GM18868 (cell line): ENCODE results near the gene NGEF.

Experiments used
- ATAC-seq: cut with Tn5 transposase; IDR thresholded peaks from one replicate; pipeline ENCODE4 v1.9.1; 2021; ENCODE audit warnings: mild to moderate bottlenecking, moderate library complexity; ENCODE audit not compliant: unreplicated experiment

NGEF gene

DNA sequence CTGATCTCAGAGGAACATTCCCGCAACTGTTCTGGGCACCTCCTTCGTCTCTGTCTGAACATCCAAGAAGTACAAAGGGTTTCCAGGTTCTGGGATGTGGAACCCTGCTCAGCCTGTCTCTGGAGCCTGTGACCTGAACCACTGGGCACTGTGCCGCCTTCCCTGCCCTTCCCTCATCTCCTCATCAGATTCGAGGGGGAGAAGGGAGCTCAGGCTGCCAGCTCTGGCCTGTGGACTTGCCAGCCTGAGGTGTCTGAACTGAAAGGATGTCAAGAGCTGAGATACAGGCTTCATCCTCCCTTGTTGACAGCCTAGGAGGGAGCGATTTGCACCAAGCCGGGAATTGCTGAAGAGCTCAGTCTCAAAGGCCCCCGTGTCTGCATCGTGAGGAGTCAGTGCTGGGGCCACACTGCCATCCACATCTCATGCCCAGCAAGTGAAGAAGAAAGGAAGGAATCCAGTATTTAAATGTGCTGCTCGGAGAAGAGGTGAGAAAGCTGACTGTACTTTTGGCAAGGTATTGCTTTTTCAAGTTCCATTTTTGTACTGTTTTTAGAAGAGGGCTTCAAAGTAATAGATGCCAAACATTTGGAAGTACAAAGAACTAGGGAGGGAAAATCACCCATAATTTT, 32.0 kb upstream of the NGEF start:
- no peak for ATAC-seq

DNA sequence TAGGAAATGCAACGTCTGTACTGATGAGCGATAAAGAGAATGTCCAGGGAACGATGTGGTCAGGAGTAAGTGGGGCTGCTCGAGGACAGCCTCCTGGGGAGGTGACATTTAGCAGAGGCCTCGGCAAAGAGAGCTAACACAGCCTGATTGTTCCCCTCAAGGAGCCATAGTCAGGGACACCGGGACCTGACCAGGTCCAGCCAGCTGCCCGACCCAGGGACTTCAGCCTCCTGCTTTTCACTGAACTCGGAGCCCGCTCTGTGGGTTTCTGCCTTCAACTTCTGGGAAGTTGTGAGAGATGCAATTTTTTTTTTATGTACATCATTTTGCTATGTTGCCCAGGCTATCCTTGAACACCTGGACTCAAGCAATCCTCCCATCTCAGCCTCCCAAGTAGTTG, 29.5 kb upstream of the NGEF start:
- no peak for ATAC-seq

GRCh38 chr2:233041722-233042323, 28.8 kb upstream of the NGEF start:
- no peak for ATAC-seq

DNA sequence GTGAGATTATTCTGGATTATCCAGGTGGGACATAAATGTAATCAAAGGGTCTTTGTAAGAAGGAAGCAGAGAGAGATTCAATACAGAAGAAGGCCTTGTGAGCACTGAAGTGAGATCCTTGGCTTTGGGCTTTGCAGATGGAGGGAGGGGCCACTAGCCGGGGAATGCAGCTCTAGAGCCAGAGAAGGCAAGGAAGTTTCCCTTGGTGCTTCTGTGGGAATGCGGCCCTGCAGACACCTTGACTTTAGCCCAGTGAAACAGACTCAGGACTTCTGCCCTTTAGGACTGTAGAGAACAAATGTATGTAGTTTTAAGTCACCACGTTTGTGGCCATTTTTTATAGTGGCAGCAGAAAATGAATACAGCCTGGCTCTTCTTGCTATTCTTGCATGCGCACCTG, 27.5 kb upstream of the NGEF start:
- ATAC-seq, result no peak

DNA sequence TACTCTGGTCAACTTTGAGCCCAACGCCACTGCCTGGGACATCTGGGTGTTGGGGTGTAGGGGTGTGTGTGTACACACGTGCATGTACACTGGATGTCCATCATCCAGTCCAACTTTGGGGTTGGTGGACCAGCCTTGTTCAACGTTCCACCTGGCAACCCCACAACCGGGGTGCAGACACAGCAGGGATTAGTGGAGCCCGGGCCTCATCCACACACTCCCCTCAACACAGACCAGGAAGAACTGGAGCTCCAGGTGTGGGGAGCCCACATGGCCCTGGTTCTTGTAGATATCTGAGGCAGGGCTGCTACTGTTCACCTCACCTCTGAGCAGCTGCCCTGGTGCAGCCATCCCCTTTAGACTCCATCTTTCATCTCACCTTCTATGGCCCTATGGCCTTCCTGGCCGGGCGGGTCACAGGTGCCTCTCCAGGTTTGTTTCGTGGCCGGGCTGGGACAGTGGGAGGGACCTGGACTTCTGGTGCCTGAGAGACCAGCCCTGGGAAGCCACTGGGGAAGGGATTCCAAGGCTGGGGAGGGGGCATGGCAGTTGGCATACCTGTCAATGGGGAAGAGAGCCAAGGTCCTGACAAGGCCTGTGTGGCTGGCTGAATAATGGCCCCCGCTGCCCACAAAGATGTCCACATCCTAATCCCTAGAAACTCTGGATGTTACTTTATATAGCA, 26.9 kb upstream of the NGEF start:
- ATAC-seq, result no peak

DNA sequence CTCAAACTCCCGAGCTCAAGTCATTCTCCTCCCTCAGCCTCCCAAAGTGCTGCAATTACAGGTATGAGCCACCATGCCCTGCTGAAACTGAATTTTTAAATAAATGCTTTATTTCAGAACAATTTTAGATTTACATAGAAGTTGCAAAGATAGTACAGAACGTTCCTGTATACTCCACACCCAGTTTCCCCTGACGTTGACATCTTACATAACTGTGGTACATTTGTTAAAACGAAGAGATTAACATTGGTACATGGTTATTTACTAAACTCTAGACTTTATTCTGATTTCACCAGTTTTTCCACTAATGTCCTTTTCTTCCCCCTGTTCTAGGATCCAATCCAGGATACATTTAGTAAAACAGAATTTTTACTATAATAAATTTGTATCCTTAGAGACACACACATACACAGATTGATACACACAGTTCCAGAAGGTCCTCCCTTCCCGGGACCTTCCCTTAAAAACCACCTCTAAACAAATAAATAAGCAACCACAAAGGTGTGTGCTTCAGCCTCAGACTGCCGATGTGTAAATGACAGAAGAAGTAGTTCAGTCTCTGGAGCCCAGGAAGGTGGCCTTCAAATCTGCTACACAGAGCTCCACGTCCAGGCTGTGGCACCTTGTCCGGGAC, 26.3 kb upstream of the NGEF start:
- ATAC-seq, result no peak

GRCh38 chr2:233037078-233037477, 24.0 kb upstream of the NGEF start:
- ATAC-seq, result no peak

DNA sequence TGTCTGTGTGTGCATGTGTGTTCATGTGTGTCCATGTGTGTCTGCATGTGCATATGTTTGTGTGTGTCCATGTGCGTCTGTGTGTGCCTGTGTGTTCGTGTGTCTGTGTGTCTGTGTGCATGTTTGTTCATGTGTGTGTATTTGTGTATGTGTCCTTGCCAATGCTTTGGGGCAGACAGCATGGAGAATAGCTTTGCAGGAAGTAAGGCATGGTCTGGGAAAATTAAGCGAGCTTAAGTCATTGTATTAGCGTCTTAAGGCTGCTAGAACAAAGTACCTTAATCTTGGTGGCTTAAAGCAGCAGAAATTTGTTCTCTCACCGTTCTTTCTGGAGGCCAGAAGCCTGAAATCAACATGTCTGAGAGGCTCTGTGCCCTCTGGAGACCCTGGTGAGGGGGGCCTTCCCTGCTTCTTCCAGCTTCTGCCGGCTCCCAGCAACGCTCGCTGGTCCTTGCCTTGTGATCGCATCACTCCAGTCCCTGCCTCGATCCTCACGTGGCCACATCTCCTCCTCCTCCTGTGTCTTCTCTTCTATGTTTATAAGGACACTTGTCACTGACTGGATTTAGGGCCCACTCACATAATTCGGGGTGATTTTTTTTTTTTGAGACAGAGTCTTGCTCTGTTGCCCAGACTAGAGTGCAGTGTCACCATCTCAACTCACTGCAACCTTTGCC, 23.2 kb upstream of the NGEF start:
- no peak for ATAC-seq

DNA sequence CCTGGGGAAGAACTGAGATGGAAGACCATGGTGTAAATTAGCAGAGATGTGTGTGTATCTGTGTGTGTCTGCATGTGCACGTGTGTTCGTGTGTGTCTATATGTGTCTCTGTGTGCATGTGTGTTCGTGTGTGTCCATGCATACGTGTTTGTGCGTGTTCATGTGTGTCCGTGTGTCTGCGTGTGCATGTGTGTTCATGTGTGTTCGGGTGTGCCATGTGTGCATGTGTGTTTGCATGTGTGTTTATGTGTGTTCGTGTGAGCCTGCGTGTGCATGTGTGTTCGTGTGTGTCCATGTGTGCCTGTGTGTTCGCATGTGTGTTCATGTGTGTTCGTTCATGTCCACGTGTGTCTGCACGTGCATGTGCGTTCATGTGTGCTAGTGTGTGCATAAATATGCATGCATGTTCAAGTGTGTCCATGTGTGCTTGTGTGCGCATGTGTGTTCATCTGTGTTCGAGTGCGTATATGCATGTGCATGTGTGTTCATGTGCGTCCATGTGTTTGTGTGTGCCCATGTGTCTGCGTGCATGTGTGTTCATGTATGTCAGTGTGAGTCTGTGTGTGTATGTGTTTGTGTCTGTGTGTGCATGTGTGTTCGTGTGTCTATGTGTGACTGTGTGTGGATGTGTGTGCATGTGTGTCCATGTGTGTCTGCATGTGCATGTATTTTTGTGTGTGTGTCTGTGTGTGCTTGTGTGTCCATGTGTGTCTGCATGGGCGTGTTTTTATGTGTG, 22.5 kb upstream of the NGEF start:
- ATAC-seq, result no peak

- ATAC-seq, result no peak
Observed at GRCh38 chr2:233034091-233034882, 21.2 kb upstream of the NGEF start.

DNA sequence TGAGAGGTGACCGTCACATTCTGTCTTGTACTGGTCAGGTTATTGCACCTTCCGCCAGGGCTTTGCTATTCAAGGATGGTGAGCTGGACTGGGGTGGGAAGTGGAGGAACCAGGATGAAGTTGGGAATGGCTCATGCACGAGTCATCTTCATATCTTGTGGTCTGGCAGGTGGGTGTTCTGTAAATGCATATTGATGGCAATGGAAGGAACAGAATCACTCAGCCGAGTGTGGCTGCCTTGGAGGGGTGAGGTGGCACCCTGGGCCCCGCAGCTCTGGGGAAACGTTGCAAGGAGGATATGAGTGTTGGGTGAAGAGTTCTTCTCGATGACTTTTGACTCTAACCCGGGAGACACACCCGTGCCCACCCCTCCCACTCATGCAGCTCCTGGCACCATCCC, 20.6 kb upstream of the NGEF start:
- no peak for ATAC-seq

- ATAC-seq, result no peak
Observed at GRCh38 chr2:233032551-233033320, 19.7 kb upstream of the NGEF start, which contains the start of gene NEU2. Gene NEU2, plus strand, starts transcription at chr2:233032672. Its CDS starts 0 bp downstream, at chr2:233032672.

DNA sequence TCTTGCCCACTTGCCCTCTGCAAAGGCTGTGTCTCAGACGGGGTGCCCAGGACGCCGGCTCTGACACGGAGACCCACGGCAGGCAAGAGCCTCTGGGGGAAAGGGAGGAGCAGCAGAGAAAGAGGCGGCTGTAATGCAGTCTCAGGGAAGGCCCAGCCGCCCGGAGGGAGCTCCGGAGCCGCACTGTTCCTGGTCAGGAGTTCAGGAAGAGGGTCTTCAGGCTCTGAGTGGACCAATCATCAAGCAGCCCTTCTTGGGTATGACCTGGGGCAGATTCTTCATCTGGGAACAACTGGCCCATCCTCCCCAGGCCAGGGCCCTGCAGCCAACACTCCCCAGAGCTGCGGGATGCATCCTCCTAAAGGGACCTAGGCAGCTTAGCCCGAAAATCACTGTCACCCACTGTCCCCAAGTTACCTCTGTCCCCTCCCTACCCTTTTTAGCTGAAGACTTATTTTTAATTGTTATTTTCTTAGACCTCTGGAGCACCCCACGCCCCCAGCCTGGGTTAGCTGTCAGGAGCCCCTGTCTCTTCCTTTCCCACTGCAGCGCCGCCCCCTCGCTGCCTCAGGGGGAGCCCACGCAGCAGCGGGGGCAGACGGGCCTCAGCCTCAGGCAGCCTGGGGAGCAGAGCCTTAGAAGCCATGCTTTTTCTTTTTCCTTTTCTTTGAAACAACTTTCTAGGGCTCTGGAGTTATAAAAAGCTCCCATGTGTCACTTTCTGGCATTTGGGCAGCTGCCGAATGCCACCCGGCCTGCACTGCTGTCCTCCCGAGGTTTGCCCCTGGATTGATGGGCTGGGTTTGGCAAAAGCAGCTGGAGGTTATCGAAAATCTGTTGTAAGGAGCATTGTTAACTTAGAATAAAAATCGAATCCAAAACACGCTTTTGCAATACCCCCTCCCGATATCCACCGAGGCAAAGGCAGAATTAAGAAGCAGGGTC, 18.8 kb upstream of the NGEF start:
- no peak for ATAC-seq

DNA sequence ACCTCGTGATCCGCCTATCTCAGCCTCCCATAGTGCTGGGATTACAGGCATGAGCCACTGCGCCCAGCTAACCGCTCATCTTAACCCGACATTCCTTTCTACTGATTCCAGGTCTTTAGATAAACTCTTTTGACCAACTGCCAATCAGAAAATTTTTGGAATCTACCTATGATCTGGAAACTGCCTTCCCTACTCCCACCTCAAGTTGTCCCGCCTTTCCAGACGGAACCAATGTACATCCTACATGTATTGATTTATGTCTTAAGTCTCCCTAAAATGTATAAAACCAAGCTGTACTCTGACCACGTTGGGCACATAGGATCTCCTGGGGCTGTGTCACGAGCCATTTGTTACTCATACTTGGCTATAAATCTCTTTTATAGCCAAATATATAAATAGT, 16.3 kb upstream of the NGEF start:
- ATAC-seq, result no peak

GRCh38 chr2:233026198-233026813, 13.2 kb upstream of the NGEF start:
- ATAC-seq, result no peak

- ATAC-seq, result no peak
Observed at GRCh38 chr2:233025706-233026105, 12.7 kb upstream of the NGEF start.

- ATAC-seq, result no peak
Observed at GRCh38 chr2:233023761-233024410, 10.8 kb upstream of the NGEF start.
